Esophagus squamous epithelium (tissue), 4 donors: ENCODE data around the gene FOXR1.

ENCODE experiments used
- CTCF ChIP-seq, 6 experiments: fragments of 450-650 bp in 4 of 6; fragments of 200-600 bp in 2 of 6; sonication (generic) in 2 of 6; IDR thresholded peaks; one replicate each; pipeline ENCODE4 v1.5.1; 2016 to 2019; ENCODE audit warnings: antibody characterized with exemption in 6 of 6, mild to moderate bottlenecking in 4 of 6, moderate library complexity in 4 of 6
- POLR2A ChIP-seq, 4 donors: fragments of 450-650 bp; IDR thresholded peaks; one replicate each; pipeline ENCODE4 v1.6.1; 2017; ENCODE audit warnings: antibody characterized with exemption in 4 of 4, mild to moderate bottlenecking in 4 of 4, moderate library complexity in 3 of 4

- TF ChIP-seq POLR2A (IDR thresholded peaks at IDR 0.05): no peak
- no peak for TF ChIP-seq CTCF (IDR thresholded peaks at IDR 0.05)
These were observed 42.6 kb upstream of the FOXR1 start for GRCh38 chr11:118928870-118929500.
